Measurements from ENCODE around the gene DCC.

DNA sequence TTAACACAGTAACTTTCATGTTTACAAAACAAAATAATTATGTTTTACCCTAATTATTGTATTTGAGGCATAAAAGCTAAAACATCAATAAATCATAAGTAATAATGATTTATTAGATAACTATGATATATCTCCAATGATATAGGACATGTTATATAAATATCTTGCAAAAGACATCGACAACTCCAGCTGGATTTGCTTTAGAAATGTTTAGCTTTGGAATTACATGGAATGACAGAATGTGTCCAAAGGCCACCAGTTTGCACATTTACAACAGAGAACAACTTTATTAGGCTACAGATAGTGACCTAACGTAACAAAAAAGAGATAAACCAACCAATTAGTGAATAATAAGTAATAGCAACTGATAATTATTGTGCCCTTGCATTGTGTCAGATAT lies 475.7 kb downstream of the DCC start:
- TF ChIP-seq CTCF (IDR thresholded peaks at IDR 0.05 in 2 of 3, conservative IDR thresholded peaks at IDR 0.05 in 1 of 3; ENCODE audit: insufficient read depth in 2 of 3, low read depth in 1 of 3, low read length in 3 of 3) (no peak), FOXJ3 (CRISPR knock-in tag; IDR thresholded peaks at IDR 0.05) (no peak), MXD1 (CRISPR knock-in tag; IDR thresholded peaks at IDR 0.05; ENCODE audit: borderline replicate concordance, poor library complexity, severe bottlenecking) (no peak), EGR1 (conservative IDR thresholded peaks at IDR 0.05) (no peak), RAD51 (IDR thresholded peaks at IDR 0.05; ENCODE audit: borderline replicate concordance, low read depth) (no peak), BRCA1 (IDR thresholded peaks at IDR 0.05) (no peak), BRCA1 (CRISPR knock-in tag; IDR thresholded peaks at IDR 0.05) (no peak), TAF1 (IDR thresholded peaks at IDR 0.05; ENCODE audit: control insufficient read depth, extremely low read depth, insufficient read depth, low read length, severe bottlenecking) (no peak), SREBF2 (CRISPR knock-in tag; IDR thresholded peaks at IDR 0.05) (no peak), CLOCK (CRISPR knock-in tag; IDR thresholded peaks at IDR 0.05; ENCODE audit: borderline replicate concordance) (no peak), SMARCA4 (IDR thresholded peaks at IDR 0.05) (no peak), EZH2 (IDR thresholded peaks at IDR 0.05; ENCODE audit: borderline replicate concordance, low read depth, low read length) (no peak), ZBTB17 (CRISPR knock-in tag; IDR thresholded peaks at IDR 0.05) (no peak), RFX5 (IDR thresholded peaks at IDR 0.05; ENCODE audit: low read depth, low read length) (no peak), MED1 (CRISPR knock-in tag; IDR thresholded peaks at IDR 0.05; ENCODE audit: borderline replicate concordance) (no peak)

Measured in K562 (cell line).